GM18873 (cell line): ENCODE data around the gene SH2D3C.

ENCODE experiments used
- ATAC-seq: cut with Tn5 transposase; IDR thresholded peaks from one replicate; pipeline ENCODE4 v1.9.1; 2021; ENCODE audit warnings: mild to moderate bottlenecking, moderate library complexity, moderate number of reproducible peaks; ENCODE audit not compliant: unreplicated experiment, low FRiP score

SH2D3C gene

DNA sequence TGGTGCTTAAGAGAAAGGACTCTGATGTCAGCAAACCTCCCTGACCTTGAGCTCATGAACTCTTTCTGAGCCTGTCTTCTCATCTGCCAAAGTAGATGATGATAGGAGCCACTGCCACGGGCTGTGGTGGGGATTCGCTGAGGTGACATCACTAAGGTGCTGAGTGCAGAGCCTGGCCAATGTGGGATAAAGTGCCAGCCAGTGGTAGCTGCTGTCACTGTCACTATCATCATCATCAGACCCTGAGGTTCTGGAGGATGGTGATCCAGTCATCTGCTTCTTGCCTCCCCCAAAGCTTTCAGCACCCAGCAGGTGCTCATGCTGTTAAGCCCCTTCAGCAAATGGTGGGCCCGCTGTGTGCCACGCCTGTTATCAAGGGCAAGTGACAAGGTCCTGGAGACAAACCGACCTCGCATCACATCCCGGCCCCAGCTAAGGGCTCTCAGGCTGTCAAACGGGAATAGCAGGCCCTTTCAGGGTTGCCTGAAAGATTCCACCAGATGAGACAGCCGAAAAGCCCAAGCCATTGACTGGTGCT is 30.6 kb upstream of the SH2D3C start:
- no peak for ATAC-seq

DNA sequence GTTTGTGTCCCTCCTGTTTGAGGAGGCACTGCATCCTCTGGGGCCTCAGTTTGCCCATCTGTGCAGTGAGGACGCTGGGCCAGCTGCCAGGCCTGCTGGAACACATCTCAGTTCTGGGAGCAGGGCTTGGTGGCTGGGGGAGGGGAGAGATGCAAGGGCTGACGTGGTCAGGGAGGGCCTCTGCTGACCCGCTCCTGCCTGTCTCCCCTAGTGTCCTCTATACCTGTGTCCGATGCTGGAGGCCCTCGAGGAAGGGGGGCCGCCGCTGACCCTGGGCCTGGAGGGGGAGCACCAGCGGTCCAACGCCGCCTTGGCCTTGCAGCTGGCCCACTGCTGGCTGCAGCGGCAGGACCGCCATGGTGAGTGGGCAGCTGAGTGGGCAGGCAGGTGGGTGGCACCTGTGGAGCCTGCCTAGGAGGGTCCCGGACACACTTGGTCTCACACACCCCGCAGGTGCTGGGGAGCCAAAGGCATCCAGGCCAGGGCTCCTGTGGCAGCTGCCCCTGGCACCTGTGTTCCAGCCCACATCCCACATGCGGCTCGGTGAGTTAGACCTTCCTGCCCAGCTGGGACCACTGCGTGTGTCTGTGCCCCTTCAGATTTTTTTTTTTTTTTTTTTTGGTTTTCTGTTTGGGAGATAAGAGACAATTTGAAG is 30.0 kb upstream of the SH2D3C start:
- no peak for ATAC-seq

DNA sequence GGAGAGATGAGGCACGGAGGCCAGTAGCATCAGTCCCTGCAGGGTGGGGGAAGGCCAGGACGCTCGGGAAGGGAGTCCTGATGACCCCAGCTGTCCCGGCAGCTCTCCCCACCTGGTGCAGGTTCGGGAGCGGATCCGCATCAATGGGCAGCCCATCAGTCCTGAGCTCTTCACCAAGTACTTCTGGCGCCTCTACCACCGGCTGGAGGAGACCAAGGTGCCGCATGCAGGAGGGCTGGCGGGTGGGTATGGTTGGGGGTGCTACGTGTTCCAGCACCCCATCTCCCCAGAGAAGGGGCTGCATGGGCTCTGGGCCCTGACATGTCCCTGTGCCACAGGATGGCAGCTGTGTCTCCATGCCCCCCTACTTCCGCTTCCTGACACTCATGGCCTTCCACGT is 28.4 kb upstream of the SH2D3C start:
- ATAC-seq, result no peak

DNA sequence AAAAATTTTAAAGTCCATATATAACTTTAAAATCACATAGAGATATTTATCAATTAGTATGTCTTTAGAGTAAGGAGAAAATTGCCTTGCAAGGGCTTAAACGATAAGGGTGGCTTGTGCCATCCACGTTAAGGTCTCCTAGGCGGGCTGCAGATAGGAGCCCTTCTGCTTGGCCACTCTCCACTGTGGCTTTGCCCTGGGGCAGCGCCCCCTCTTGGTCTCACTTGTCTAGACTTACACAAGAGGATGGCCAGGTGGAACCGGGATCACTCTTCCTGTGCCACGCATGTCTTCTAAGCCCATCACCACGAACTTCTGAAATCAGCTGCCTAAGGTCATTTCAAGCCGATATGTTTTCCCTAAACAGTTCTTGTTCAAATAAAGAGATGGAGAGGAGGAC is 27.2 kb upstream of the SH2D3C start:
- ATAC-seq, result no peak

DNA sequence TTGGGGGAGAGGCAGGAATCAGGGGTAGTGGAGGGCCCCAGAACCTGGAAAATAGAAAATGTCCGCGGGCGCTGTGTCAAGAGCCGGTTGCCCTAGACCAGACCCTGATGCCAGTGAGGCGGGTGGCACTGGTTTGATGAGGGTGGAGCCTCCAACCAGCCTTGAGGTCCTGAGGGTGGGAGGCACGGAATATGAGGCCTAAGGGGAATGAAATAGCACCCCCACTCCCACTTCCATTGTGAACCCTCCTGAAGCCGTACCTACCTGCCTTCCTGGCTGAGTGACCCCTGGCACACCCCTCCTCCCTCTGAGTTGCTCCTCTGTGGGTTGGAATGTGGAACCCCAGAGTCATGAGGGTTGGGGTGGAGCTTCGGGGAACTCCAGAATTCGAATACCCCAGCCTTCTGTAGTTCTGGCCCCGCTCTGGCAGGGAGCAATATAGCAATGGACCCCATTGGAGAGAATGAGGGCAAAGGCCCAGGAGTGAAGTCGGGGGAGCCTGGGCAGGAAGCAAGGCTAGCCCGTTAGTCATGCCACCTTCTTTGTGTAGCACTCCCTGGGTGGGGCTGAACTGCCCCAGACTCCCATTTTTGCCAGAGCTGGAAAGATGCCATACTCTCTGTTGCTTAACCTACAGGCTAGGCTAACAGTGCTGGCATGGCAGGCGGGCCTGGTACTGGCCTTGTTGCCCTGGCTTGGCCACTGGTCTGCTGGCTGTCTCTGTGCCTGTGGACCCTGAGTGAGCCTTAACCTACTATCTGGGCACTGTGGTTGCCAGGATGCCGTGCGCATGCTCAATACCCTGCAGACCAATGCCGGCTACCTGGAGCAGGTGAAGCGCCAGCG is 25.3 kb upstream of the SH2D3C start:
- no peak for ATAC-seq

DNA sequence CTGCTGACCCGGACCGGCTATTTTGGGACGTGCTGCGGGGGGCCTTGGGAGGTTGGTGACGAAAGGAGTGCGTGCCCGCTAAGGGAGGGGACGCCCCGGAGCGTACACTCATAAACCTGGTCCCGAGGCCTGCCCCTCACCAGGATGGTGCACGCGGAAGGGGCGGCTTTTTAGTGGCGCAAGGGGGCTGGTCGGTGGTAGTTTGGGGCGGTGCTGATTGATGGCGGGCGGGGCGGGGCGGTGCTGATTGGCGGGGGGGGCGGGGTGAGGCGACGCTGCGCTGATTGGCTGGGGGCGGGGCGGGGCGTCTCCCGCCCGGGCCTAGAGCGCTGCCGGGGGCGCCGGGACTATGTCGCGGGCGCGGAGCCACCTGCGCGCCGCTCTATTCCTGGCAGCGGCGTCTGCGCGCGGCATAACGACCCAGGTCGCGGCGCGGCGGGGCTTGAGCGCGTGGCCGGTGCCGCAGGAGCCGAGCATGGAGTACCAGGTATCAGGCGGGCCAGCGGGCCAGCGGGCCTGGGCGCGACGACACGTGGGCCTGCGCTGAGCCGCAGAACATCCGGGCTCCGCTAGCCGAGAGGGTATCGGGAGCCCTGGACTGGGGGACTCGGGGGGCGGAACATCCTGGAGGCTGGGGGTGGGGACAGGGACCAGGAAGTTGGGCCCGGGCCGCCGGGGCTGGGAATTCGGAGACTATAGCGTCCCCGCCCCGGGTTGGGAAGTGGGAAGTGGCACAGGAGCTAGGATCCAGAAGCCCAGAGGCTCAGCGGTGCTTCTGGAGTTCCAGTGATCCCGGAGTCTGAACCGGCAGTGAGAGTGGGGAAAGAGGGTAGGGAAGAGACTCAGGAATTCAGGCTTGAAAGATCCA is 24.3 kb upstream of the SH2D3C start, which contains the start of gene FPGS:
Gene FPGS, plus strand, starts transcription at position 307 of the 868 bp plus-strand sequence. Its CDS starts 43 bp downstream, at position 350.
- peak; percentile 48 for ATAC-seq

DNA sequence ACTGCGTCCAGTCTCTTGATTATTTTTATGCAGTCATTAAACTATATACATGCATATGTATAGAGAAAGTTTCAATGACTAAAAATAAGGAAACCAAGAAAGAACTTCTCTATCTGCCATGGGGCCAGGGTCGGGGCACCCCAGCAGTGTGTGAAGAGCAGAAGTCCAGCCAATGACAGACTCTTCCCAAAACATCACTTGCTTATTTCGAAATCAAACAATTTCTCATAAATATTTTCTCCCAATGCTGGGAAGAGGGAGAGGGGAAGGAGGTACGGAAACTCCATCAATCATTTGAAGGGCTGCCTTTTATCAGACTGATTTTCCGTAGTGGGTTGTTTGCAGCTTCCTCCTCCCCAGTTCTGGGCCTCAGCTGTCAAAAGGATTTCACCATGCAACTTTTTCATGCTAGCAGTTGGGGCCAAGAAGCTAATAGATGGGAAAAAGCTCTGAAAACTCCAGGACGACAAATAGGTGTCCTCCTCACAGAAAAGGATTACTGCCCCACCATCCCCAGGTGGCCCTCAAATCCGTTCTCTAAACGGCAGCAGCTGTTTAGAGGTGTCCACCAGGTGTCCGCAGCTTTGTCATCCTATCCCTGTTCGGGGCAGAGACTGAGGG is 23.6 kb upstream of the SH2D3C start:
- no peak for ATAC-seq

DNA sequence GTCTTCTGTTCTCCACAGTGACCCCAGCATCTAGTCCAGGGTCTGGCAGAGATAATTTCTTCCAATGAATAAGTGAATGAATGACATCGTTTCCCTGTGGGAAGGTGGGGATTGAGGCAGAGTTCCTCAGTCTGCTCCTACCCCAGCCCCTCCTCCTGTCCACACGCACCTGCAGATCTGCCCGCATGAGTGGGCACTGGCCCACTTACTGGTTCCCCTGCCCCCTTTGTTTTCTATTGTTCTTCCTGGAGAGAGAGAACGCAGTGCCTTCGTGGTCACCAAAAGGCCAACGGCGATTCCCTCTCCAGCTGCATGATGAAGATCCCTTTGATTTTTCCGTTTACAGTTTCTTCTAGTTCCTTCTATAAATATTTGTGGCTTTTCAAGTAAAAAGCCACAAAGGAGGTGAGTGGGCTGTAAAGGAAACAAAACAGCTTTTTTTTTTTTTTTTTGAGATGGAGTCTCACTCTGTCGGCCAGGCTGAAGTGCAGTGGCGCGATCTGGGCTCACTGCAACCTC is 18.4 kb upstream of the SH2D3C start:
- no peak for ATAC-seq

DNA sequence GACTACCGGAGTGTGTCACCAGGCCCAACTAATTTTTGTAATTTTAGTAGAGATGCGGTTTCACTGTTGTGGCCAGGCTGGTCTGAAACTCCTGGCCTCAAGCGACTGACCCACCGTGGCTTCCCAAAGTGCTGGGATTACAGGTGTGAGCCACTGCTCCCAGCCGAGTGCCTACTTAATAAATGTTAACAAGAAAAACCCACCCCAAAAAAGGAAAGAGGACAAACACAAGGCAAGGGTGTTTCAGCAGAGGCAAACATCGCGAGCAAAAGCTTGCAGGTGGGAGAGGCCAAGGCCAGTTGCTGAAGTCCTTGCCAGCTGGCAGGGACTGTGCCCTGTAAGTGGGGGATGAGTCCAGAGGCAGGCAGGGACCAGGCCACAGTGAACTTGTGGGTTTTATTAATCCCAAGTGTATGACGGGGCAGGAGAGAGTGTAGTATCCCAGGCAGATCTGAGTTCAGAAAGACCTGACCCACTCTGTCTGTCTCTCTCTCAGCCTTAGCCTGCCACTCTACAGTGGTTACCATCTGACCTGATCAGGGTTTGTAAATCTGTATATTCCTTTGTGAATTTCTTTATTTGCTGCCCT is 17.9 kb upstream of the SH2D3C start:
- ATAC-seq, result no peak

DNA sequence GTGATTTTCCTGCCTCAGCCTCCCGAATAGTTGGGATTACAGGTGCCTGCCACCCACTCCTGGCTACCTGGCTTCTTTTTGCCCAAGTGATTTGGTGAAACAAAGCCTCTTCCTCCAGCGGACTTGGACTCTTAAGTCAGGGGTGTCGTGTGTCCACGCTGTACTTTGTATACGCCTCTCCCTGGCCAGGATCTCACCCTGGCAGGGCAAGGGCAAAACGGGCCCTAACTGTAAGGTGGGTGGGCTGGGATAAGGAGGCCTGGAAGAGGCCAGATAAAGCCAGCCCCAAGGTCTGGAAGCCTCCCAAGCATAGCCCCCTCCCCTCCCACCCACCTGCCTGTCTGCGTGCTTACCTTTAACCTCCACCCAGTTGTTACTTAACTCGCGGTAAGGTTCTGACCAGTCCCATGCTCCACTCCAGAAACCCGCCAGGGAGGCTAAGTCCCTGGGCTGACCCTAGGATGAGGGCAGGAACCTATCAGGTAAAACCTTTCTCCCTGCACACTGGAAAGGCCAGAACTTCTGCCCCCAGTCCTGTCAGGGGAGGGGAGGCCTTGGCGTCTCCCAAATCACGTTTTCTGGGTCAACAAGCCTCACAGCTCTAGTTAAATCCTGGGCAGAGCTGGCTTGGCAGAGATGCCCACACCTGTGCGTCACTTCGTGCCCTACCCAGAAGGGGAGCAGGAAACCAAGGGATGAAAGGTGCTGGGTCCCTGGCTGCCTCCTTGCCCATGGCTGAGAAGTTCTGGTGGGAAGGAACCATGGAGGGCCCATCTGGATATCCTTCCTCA is 15.7 kb upstream of the SH2D3C start:
- ATAC-seq, result no peak

DNA sequence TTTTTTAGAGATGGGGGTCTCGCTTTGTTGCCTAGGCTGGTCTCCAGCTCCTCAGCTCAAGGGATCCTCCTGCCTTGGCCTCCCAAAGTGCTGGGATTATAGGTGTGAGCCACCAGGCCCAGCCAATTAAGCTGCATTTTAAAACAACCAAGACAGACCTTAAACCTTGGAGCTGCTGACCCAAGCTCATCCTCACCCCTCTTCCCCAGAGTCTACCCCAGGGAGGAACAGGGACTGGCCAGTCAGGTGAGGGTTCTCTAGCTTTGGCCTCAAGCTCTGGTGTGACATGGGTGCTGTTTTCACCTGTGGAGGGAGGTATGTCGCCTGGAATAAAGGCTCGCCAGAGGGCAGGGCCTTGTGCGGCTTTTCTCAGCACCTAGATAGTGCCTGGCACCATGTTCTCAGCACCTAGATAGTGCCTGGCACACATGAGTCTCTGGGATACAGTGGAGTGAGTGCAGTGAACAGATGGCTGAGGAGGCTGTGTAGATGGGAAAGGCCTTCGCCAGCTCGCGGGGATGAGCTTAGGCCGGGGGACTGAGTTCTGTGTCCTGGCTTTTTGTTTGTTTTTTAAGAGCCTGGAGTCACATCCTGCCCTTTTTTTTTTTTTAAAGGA is 14.7 kb upstream of the SH2D3C start:
- ATAC-seq, result no peak

DNA sequence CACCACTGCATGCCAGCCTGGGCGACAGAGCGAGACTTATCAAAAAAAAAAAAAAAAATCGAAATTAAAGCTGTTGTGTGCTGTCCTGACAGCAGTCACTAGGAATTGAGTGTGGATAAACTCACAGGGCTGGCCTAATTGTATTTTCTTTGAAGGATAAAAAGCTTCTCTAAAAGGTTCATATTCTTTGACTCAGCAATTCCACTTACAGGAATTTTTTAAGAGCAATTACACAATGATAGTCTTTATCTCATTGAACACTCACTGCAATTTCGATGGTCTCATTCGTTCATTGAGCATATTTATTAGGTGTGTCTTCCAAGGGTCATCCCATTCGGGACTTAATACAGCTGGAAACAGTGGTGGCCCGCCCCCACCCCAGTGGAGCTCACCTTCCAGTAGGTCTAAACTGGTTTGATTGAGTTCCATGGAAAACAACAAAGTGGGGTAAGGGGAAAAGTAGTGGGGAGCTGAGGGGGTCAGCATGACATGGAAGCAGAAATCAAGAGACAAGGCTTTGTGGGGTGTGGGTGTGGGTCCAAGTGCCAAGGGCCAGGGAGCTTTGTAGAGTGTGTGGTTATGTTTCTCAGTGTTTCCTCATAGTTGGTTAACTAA is 14.1 kb upstream of the SH2D3C start:
- ATAC-seq, result no peak

DNA sequence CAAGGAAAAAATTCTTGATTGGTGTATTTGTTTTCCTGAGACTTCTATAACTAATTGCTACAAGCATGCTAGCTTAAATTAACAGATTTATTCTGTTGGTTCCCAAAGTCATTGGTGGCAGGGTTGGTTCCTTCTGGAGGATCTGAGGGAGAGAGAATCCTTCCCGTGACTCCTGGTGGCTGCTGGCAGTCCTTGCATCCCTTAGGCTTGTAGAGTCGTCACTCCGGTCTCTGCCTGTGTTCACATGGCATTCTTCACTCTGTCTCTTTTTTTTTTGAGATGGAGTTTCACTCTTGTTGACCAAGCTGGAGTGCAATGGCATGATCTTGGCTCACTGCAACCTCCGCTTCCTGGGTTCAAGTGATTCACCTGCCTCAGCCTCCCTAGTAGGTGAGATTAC is 12.6 kb upstream of the SH2D3C start:
- ATAC-seq, result no peak

DNA sequence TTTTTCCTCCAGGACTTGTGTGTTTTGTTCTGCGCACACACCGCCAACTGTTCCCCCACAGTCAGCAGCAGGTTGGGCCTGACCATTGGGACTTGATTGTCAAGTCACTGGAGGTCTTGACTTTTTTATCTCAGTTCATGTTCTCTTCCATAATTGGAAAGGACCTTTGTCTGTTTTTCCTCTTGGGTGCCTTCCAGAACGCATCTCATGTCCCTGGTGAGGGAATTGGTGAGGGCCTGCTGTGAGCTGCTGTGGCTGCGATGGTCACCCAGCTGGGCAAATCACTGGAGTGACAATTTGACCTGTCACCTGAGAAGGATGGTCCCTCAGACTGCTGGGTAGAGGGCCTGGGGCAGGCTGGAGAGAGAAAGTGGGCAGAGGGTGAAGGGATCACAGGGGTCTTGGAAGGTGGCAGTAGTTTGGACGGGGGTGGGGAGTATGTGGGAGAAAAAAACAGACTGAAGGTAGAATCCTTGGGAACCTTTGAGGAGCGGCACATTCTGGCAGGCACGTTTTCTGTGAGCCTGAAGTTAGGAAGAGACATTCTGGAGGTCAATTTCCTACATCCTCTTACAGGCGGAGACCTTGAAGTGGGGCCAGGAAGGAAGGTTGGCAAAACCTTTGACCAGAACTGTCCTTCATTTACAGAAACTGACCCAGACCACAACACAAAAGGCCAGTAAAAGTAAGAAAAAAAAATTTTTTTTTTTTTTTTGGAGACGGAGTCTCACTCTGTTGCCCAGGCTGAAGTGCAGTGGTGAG is 11.8 kb upstream of the SH2D3C start:
- no peak for ATAC-seq

DNA sequence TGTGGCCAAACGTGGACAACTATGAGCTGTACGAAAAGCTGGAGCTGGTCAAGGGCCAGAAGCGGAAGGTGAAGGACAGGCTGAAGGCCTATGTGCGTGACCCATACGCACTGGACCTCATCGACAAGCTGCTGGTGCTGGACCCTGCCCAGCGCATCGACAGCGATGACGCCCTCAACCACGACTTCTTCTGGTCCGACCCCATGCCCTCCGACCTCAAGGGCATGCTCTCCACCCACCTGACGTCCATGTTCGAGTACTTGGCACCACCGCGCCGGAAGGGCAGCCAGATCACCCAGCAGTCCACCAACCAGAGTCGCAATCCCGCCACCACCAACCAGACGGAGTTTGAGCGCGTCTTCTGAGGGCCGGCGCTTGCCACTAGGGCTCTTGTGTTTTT is 10.7 kb upstream of the SH2D3C start:
- ATAC-seq, result no peak

DNA sequence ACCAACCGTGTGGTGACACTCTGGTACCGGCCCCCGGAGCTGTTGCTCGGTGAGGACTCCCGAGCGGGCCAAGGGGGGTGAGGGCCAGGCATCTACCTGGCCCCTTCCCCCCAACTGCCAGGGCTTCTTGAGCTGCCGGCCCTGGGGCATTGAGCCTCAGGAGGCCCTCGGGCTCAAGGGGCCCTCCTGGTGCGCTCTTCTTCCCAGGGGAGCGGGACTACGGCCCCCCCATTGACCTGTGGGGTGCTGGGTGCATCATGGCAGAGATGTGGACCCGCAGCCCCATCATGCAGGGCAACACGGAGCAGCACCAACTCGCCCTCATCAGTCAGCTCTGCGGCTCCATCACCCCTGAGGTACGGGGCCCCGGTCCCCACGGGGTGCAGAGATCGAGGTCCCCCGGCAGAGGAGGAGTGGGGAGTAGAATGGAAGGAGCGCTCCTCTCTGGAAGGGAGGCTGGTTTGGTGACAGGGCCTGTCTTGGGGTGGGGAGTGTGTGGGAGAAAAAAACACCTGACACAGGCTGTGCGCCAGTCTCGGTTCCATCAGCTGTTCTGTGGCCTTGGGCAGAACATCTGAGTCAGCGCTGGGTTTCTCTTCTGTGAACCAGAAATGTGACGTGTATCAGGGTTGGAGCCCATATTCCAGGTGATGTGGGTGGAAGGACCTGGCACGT is 10.0 kb upstream of the SH2D3C start:
- no peak for ATAC-seq

DNA sequence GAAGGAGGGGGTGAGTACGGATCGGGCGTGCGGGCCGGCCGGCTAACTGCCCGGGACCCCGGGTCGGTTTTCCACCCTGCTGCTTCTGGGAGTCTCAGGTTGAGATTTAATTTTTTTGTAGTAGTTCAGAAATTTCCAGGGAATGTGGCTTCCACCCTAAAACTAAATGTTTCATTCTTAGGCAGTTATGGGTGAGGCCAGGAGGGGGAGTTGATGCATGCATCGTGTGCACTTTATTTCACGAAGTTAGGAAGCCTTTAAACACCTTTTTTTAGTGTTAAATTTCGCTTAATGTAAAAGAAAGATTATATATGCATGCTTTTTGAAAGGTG is 8.3 kb upstream of the SH2D3C start:
- no peak for ATAC-seq
